K562 (cell line): ENCODE data around the gene JMY. TPM values are rescaled to one million over a fixed set of nuclear protein-coding genes. Genes with fewer than 3 reads are reported as not detected.
A peak's percentile ranks its signal among the peaks of the same experiment; 100 is the strongest.

ENCODE experiments used
- ATAC-seq: fragments of 200-7000 bp; cut with Tn5 transposase; 3 replicates; pipeline ENCODE4 v1.9.1; 2020; ENCODE audit warnings: moderate library complexity
- BruUV-seq: library from RNA; stranded (reverse); fragments of 400-500 nt; replicated peaks from 2 replicates; lab custom pipeline; 2021; lab: Mats Ljungman, UMichigan
- CTCF ChIA-PET: fragments of 300-600 bp; formaldehyde crosslinking; extraction: SDS; loops from one replicate; lab custom pipeline; 2021; ENCODE audit warnings: low intra/inter-chr PET ratio; lab: Yijun Ruan, JAX
- POLR2A ChIA-PET: fragments of 300-600, 350-650 bp; sonication (Branson Sonifier 250); formaldehyde crosslinking; extraction: SDS; loops from one replicate; lab custom pipeline; 2021; ENCODE audit warnings: antibody characterized with exemption, inconsistent platforms; lab: Yijun Ruan, JAX
- DNase-seq, 4 experiments: peaks; one replicate each; pipeline versions ENCODE4 v3.0.0 to v3.0.0-alpha.2; 2011 to 2018; ENCODE audit warnings: low spot score in 3 of 4, mixed read lengths in 3 of 4; ENCODE audit errors: extremely low read depth in 1 of 4
- FAIRE-seq: peaks from 2 replicates; lab custom pipeline; 2011; peaks lifted over from hg19 to GRCh38; lab: Jason Lieb, UNC
- H2AFZ ChIP-seq: 2 replicates; pipeline ENCODE4 v1.6.0; 2011; ENCODE audit warnings: low read depth, low read length, control low read depth, inconsistent platforms
- H3K27ac ChIP-seq: fragments of 200-600 bp; 3 replicates; pipeline ENCODE4 v1.8.0; 2011; ENCODE audit warnings: low read depth, mild to moderate bottlenecking, control low read depth, inconsistent platforms, low read length, moderate library complexity, mixed read lengths; ENCODE audit errors: extremely low read depth
- H3K27me3 ChIP-seq, 2 experiments: fragments of 300-600 bp in 1 of 2; 2 replicates in 1 of 2; 3 replicates in 1 of 2; pipeline versions ENCODE4 v1.6.0 to v1.8.0; 2011; ENCODE audit warnings: inconsistent platforms in 2 of 2, low read length in 2 of 2, mild to moderate bottlenecking in 1 of 2, mixed read lengths in 1 of 2, moderate library complexity in 1 of 2; ENCODE audit not compliant: control insufficient read depth in 2 of 2, insufficient read depth in 2 of 2
- H3K36me3 ChIP-seq: fragments of 300-600 bp; 3 replicates; pipeline ENCODE4 v1.8.0; 2011; ENCODE audit warnings: mild to moderate bottlenecking, low read length, inconsistent platforms; ENCODE audit not compliant: control insufficient read depth, insufficient read depth
- H3K4me1 ChIP-seq, 2 experiments: fragments of 200-600 bp in 1 of 2; replicated peaks in 1 of 2; 2 replicates in 1 of 2; 3 replicates in 1 of 2; pipeline versions ENCODE4 v1.5.1 to v1.8.0; 2011; ENCODE audit warnings: inconsistent platforms in 2 of 2, low read length in 2 of 2, mild to moderate bottlenecking in 1 of 2, mixed read lengths in 1 of 2, moderate library complexity in 1 of 2; ENCODE audit not compliant: control insufficient read depth in 2 of 2, insufficient read depth in 2 of 2
- H3K4me2 ChIP-seq: 2 replicates; pipeline ENCODE4 v1.6.1; 2011; ENCODE audit warnings: low read length, control low read depth, inconsistent platforms, mixed read lengths; ENCODE audit not compliant: insufficient read depth
- H3K4me3 ChIP-seq: fragments of 200-600 bp; sonication (generic), shearing (Covaris generic); 2 replicates; pipeline ENCODE4 v1.5.1; 2016; ENCODE audit warnings: control low read depth, inconsistent platforms
- H3K79me2 ChIP-seq: fragments of 200-600 bp; 3 replicates; pipeline ENCODE4 v1.8.0; 2011; ENCODE audit warnings: low read length, inconsistent platforms; ENCODE audit not compliant: control insufficient read depth, insufficient read depth
- H3K9ac ChIP-seq, 2 experiments: 2 replicates each; pipeline versions ENCODE4 v1.6.0 to v1.6.1; 2011; ENCODE audit warnings: low read depth in 2 of 2, low read length in 2 of 2, control low read depth in 1 of 2, inconsistent platforms in 1 of 2, mild to moderate bottlenecking in 1 of 2, mixed read lengths in 1 of 2; ENCODE audit not compliant: insufficient read depth in 1 of 2
- H3K9me1 ChIP-seq: one replicate; pipeline ENCODE4 v1.6.0; 2011; ENCODE audit warnings: inconsistent platforms, mild to moderate bottlenecking, low read length, moderate library complexity; ENCODE audit not compliant: control insufficient read depth, insufficient read depth
- H3K9me3 ChIP-seq: replicated peaks from 2 replicates; pipeline ENCODE4 v1.5.1; 2011; ENCODE audit warnings: low read depth, low read length, inconsistent platforms; ENCODE audit not compliant: control insufficient read depth, insufficient read depth
- H4K20me1 ChIP-seq: replicated peaks from 2 replicates; pipeline ENCODE4 v1.6.1; 2011; ENCODE audit warnings: low read length, inconsistent platforms, mixed read lengths; ENCODE audit not compliant: control insufficient read depth, insufficient read depth
- EHMT2 ChIP-seq: fragments of 450-650 bp; IDR thresholded peaks from 2 replicates; pipeline ENCODE4 v1.6.1; 2018; ENCODE audit warnings: antibody characterized with exemption
- JUNB ChIP-seq: fragments of 450-650 bp; formaldehyde crosslinking; conservative IDR thresholded peaks from 2 replicates; pipeline ENCODE4 v1.4.0; 2020; ENCODE audit warnings: mild to moderate bottlenecking
- MEF2D ChIP-seq: conservative IDR thresholded peaks from 2 replicates; pipeline ENCODE4 v1.6.1; 2016; ENCODE audit warnings: low read depth, missing genetic modification characterization, missing compliant biosample characterization
- POU5F1 ChIP-seq: fragments of 150-350 bp; IDR thresholded peaks from 2 replicates; pipeline ENCODE4 v1.6.1; 2014; ENCODE audit warnings: borderline replicate concordance, low read length, low read depth, mild to moderate bottlenecking; ENCODE audit not compliant: partially characterized antibody
- STAT5A ChIP-seq: IDR thresholded peaks from 2 replicates; pipeline ENCODE4 v1.6.1; 2012; ENCODE audit warnings: low read length, inconsistent platforms, borderline replicate concordance
- THRAP3 ChIP-seq: fragments of 450-650 bp; IDR thresholded peaks from 2 replicates; pipeline ENCODE4 v1.6.1; 2016; ENCODE audit warnings: mild to moderate bottlenecking, inconsistent platforms, borderline replicate concordance
- ZNF212 ChIP-seq: fragments of 450-650 bp; formaldehyde crosslinking; IDR thresholded peaks from 2 replicates; pipeline ENCODE4 v1.4.0; 2020; ENCODE audit warnings: mild to moderate bottlenecking
- WGBS: fragments of 100-300 bp; shearing (Covaris generic); methylation state at CpG from one replicate; pipeline ENCODE4 v1.1.6; 2016; ENCODE audit warnings: low coverage, mixed read lengths; ENCODE audit not compliant: insufficient coverage; ENCODE audit errors: missing lambda C conversion rate; 5-methylcytosine and 5-hydroxymethylcytosine counted together
- in situ Hi-C: fragments of 300-500 bp; cut with MboI; formaldehyde crosslinking; loops from 4 replicates; pipeline ENCODE4 v1.15.0; 2018; ENCODE audit warnings: inconsistent platforms, mixed read lengths
- intact Hi-C: fragments of 100-400 bp; cut with micrococcal nuclease; formaldehyde crosslinking; loops from 2 replicates; pipeline ENCODE4 v1.14.2; 2022
- polyA plus RNA-seq, 8 experiments: library from polyadenylated mRNA; depleted of rRNA in 4 of 8; stranded (reverse) in 5 of 8; unstranded in 3 of 8; fragments of >200 nt; fragmentation: Nextera tagmentation in 2 of 8; fragmentation: Illumina TruSeq in 1 of 8; extraction: Ambion mirVana in 2 of 8; extraction: Trizol in 1 of 8; gene quantifications; 2 replicates each; pipeline versions ENCODE4 v1.2.1 to v1.2.3, GENCODE V29; 2011 to 2014; ENCODE audit warnings: inconsistent platforms in 1 of 8, missing spikeins in 1 of 8
- total RNA-seq, 7 experiments: library from RNA; depleted of rRNA in 6 of 7; stranded (reverse); fragments of >200 nt in 6 of 7; fragmentation: Illumina TruSeq in 2 of 7; extraction: Trizol in 2 of 7; gene quantifications; 2 replicates each; pipeline versions ENCODE4 v1.2.1 to v1.2.3, GENCODE V29; 2011 to 2021; ENCODE audit warnings: low replicate concordance in 1 of 7
- TF ChIP-seq, protein P1 (sequence below): fragments of 450-650 bp; IDR thresholded peaks from 2 replicates; pipeline ENCODE4 v1.6.1; 2016; ENCODE audit warnings: low read depth, mild to moderate bottlenecking, moderate library complexity

The JMY gene
- total and polyA plus RNA-seq, 9 of the 15 experiments (the other 6 are each of a cell fraction or from before 2014, with no cell fraction given), result 1.1 to 5.5 (median 3.7) TPM

DNA sequence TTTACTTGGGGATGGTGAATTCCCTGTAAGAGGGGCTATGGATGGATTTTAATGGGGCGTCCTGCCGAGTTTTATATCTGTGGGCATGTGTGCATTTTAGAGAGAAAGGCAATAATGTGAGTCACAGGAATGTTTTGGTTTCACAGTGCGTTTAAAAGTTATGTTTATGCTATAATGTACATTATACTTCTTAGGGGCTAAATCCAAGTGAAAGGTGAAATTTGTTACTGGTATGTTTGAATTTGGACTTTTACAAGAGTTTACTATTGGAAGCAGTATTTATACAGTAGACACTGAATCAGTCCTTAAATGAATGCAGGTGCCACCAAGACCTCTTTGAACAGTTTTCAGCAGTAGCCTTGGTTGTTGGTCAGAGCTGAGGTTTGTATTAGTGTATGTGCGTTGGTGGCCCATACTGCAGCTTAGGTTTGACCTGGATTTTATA, 5.6 kb downstream of the JMY start:
- Histone ChIP-seq H3K4me2 (no peak overlapping the region), H3K4me3 (no peak overlapping the region), H2AFZ (no peak overlapping the region), H3K9me3 (no peaks in the 10 kb centered on the region), H3K9me1 (no peaks in the 10 kb centered on the region), H3K4me1 (peaks cover 0 to 10% of the 10 kb centered on the region in 2 experiments; a peak in 2 of 5 replicates), H3K36me3 (no peaks in the 10 kb centered on the region)
- DNase-seq, result no peak
- 24% methylated on average over 4 of the region's 4 CpGs for WGBS
- CTCF ChIA-PET, result no interaction called here
- no peak for FAIRE-seq
- BruUV-seq, result no TSS peak
- in situ Hi-C loops, result no loop called here
- no peak for ATAC-seq
- TF ChIP-seq STAT5A, result no peak
- TF ChIP-seq, all 486 proteins: peak for 0
- intact Hi-C loops, result no loop called here
- H3K9ac ChIP-seq, result no peak overlapping the region; a peak in 1 of 4 replicates
- POLR2A ChIA-PET, result interaction anchor here (1.1 to 1.2 kb wide), 2 partner anchors 11 to 17 kb away, joined by 3 to 6 read pairs; no protein-coding TSS in a partner anchor
- no peaks in the 10 kb centered on the region for H3K27me3 ChIP-seq
- H4K20me1 ChIP-seq, result no peaks in the 10 kb centered on the region; the same call in 1 of the 2 replicates
- H3K27ac ChIP-seq, result no peak overlapping the region
- peaks cover 71% of the 10 kb centered on the region for H3K79me2 ChIP-seq

DNA sequence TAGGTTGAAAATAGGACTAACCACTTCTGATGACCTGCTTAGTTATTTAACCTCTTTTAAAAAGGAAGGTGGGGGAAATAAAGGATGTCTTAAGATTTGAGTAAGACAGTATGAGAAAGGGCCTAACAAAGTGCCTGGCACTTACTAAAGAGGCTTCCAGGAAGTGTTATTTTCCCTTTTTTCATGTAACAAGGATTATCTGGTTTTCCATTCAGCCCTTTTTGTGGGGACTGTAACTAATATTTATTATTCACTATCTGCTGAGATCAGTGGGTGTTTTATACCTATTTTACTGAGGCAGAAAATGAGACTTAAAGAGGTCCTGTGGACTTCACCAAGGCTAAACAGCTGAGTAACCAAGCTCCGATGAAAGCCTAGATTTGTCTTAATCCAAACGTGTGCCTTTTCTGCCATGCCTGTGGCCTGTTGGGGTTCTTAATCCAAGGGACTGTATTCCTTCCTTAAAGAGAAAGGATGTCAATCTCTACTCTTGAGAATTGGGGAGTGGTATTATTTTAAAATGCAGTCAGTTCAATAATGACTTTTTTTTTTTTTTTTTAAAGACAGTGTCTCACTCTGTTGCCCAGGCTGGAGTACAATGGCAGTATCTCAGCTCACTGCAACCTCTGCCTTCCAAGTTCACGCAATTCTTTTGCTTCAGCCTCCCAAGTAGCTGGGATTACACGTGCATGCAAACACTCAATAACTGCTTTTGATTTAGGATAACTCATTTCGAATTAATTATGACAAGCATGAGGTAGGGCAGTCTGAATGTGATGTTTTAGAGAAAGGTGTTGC, 6.5 kb downstream of the JMY start:
- TF ChIP-seq THRAP3 (no peak), POU5F1 (no peak), ZNF212 (no peak), EHMT2 (no peak), JUNB (CRISPR knock-in tag) (no peak), MEF2D (no peak)
- TF ChIP-seq, protein P1, sequence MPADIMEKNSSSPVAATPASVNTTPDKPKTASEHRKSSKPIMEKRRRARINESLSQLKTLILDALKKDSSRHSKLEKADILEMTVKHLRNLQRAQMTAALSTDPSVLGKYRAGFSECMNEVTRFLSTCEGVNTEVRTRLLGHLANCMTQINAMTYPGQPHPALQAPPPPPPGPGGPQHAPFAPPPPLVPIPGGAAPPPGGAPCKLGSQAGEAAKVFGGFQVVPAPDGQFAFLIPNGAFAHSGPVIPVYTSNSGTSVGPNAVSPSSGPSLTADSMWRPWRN, result no peak
- TF ChIP-seq, all 486 proteins: peak for 0
- Histone ChIP-seq H3K9ac (no peak overlapping the region), H3K27ac (no peak overlapping the region), H3K4me3 (no peak overlapping the region), H3K9me3 (no peaks in the 10 kb centered on the region), H3K79me2 (peaks cover 65% of the 10 kb centered on the region), H3K4me2 (no peak overlapping the region; the same call in 1 of the 2 replicates), H3K36me3 (no peaks in the 10 kb centered on the region), H4K20me1 (no peaks in the 10 kb centered on the region; the same call in 1 of the 2 replicates), H2AFZ (no peak overlapping the region), H3K9me1 (no peaks in the 10 kb centered on the region), H3K27me3 (no peaks in the 10 kb centered on the region), H3K4me1 (peaks cover 0 to 1% of the 10 kb centered on the region in 2 experiments; a peak in 1 of 5 replicates)
- BruUV-seq, result no TSS peak
- in situ Hi-C loops (no loop called here), intact Hi-C loops (no loop called here)
- ChIA-PET POLR2A (no interaction called here), CTCF (no interaction called here)
- FAIRE-seq (peak; percentile 32), ATAC-seq (no peak), DNase-seq (no peak)
- WGBS, result 22% methylated on average over 5 of the region's 5 CpGs
